Psoas muscle (tissue), 8 donors: ENCODE data around the gene BTN3A1. TPM values are rescaled to one million over a fixed set of nuclear protein-coding genes. Genes with fewer than 3 reads are reported as not detected.

Source experiments
- ATAC-seq, 4 donors: fragments of 200-7000 bp; cut with Tn5 transposase; one replicate each; pipeline ENCODE4 v1.9.1; 2020; ENCODE audit warnings: moderate library complexity in 3 of 4, mild to moderate bottlenecking in 2 of 4
- DNase-seq, 2 donors: peaks; one replicate each; pipeline ENCODE4 v3.0.0-alpha.2; 2020
- H3K27ac ChIP-seq: fragments of 200-600 bp; one replicate; pipeline ENCODE4 v1.8.0; 2022
- H3K27me3 ChIP-seq, 3 donors: fragments of 200-600 bp in 1 of 3; one replicate each; pipeline versions ENCODE4 v1.6.1 to v1.8.0; 2013 to 2022; ENCODE audit warnings: low read length in 2 of 3, mild to moderate bottlenecking in 2 of 3, moderate library complexity in 1 of 3; ENCODE audit not compliant: insufficient read depth in 3 of 3
- H3K36me3 ChIP-seq, 2 donors: fragments of 200-600 bp in 1 of 2; one replicate each; pipeline versions ENCODE4 v1.6.1 to v1.8.0; 2013 to 2022; ENCODE audit warnings: low read depth in 1 of 2, mild to moderate bottlenecking in 1 of 2, moderate library complexity in 1 of 2; ENCODE audit not compliant: insufficient read depth in 1 of 2
- H3K4me1 ChIP-seq: fragments of 200-600 bp; one replicate; pipeline ENCODE4 v1.8.0; 2022
- H3K4me3 ChIP-seq: fragments of 200-600 bp; one replicate; pipeline ENCODE4 v1.8.0; 2022; ENCODE audit warnings: mild to moderate bottlenecking
- H3K9me3 ChIP-seq: fragments of 200-600 bp; one replicate; pipeline ENCODE4 v1.8.0; 2022
- CTCF ChIP-seq: fragments of 200-600 bp; IDR thresholded peaks from one replicate; pipeline ENCODE4 v1.8.0; 2022; ENCODE audit warnings: antibody characterized with exemption
- WGBS, 3 donors: extraction: QIAGEN DNeasy Blood & Tissue Kit; methylation state at CpG; one replicate each; pipeline versions ENCODE4 v1.1.6 to v1.1.7; 2013; 5-methylcytosine and 5-hydroxymethylcytosine counted together
- intact Hi-C, 2 donors: fragments of 100-400 bp; cut with DNase I; formaldehyde crosslinking; loops; one replicate each; pipeline versions ENCODE4 v1.11.0 to v1.14.2; 2022
- polyA plus RNA-seq, 3 donors: library from polyadenylated mRNA; stranded (reverse); fragments of 200-250 nt; gene quantifications; one replicate each; pipeline ENCODE4 v1.2.3, GENCODE V29; 2013
- total RNA-seq, 4 donors: library from RNA; stranded (reverse); fragmentation: NEBNext Ultra II Directional in 2 of 4; extraction: Animal tissue kit (Norgen Biotek cat#: 25700) in 2 of 4; gene quantifications; one replicate each; pipeline versions ENCODE4 v1.2.1 to v1.2.4, GENCODE V29; 2021 to 2023
- donor health status: healthy with polysubstance abuse.
- donor health status: DM: no; HTN: no; CAD: no; lungs with moderate emphysema.
- donor health status: Bipolar disorder and iron deficiency.
- donor health status: healthy.
- donor health status: DM: yes; HTN: yes; CAD: no.
- donor health status: DM: no; HTN: no; CAD: no.
- donor health status: DM: no; HTN: no; CAD: no.
- donor health status: DM: yes; HTN: yes; CAD: no.

BTN3A1 gene
- total and polyA plus RNA-seq, 7 donors = 1.8 to 9.3 (median 3.3) TPM

DNA sequence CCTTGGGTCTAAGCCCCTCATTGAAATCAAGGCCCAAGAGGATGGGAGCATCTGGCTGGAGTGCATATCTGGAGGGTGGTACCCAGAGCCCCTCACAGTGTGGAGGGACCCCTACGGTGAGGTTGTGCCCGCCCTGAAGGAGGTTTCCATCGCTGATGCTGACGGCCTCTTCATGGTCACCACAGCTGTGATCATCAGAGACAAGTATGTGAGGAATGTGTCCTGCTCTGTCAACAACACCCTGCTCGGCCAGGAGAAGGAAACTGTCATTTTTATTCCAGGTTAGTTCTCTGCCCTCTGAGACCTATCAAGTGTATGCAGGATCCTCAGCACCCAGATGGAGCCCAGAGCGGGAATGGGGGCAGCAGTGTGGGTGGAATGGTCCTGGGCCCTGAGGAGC lies 14.1 kb upstream of the BTN3A1 start:
- no peak for DNase-seq
- no peaks in the 10 kb centered on the region for H3K4me1 ChIP-seq
- H3K4me3 ChIP-seq = no peak overlapping the region
- H3K27me3 ChIP-seq = no peaks in the 10 kb centered on the region
- 62 to 72% (median 70%) methylated on average over 6 of the region's 6 CpGs for WGBS, 3 donors
- H3K27ac ChIP-seq = no peak overlapping the region
- intact Hi-C loops = no loop called here
- no peak for TF ChIP-seq CTCF
- H3K9me3 ChIP-seq = no peaks in the 10 kb centered on the region
- H3K36me3 ChIP-seq = peaks cover 0 to 4% of the 10 kb centered on the region in 2 donors
- ATAC-seq = no peak

GRCh38 chr6:26388441-26388840 lies 13.6 kb upstream of the BTN3A1 start:
- TF ChIP-seq CTCF = no peak
- Histone ChIP-seq H3K9me3 (no peaks in the 10 kb centered on the region), H3K36me3 (peaks cover 0 to 4% of the 10 kb centered on the region in 2 donors), H3K4me3 (no peak overlapping the region), H3K27me3 (no peaks in the 10 kb centered on the region), H3K4me1 (no peaks in the 10 kb centered on the region), H3K27ac (no peak overlapping the region)
- 98 to 100% (median 100%) methylated on average over 1 of the region's 1 CpG for WGBS, 3 donors
- no peak for DNase-seq
- intact Hi-C loops = no loop called here
- ATAC-seq = no peak

DNA sequence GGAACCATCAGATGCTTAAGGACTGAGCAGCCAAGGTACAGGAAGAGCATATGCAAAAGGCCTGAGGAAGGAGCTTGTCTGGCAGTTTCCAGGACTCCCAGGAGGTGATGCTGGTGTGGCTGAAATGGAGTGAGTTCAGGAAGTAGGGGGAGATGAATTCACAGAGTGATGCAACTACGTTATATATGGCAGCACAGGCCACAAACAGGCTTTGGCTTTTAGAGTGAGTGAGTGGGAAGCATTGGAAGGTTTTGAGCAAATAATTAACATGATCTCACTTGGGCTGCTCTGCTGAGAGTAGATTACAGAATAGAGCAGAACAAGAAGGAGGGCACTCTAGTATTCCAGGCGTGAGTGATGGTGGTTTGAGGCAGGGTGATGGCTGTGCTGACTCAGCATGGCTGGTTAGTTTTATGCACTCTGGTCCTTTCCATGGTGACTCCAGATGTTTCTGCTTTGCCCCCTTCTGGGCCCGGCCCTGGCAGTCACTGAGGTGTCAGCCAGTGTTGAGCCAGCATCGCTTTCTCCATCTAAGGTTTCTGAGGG lies 12.7 kb upstream of the BTN3A1 start:
- H3K4me1 ChIP-seq = no peaks in the 10 kb centered on the region
- no peaks in the 10 kb centered on the region for H3K27me3 ChIP-seq
- 66 to 85% (median 78%) methylated on average over 4 of the region's 4 CpGs for WGBS, 3 donors
- H3K36me3 ChIP-seq = peaks cover 0 to 4% of the 10 kb centered on the region in 2 donors
- H3K4me3 ChIP-seq = no peak overlapping the region
- intact Hi-C loops = no loop called here
- H3K9me3 ChIP-seq = no peaks in the 10 kb centered on the region
- H3K27ac ChIP-seq = no peak overlapping the region
- no peak for TF ChIP-seq CTCF
- DNase-seq (no peak), ATAC-seq (no peak)

DNA sequence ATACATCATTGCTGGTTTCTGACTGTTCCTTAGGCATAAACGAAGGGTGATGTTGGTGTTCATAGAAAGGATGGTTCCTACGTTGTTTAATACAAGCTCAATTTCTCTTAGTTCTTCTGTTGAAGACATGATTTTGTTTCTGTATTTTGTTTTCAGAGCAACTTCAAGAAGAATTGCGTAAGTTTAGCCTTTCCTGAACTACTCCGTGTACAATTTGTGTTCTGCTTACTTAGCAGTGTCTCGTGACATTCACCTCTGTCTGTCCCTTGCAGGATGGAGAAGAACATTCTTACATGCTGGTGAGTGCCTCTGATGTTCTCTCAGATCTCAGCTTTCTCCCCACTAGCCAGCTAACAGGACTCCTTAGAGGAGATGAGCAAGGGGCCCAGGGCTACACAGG lies 11.5 kb upstream of the BTN3A1 start:
- H3K4me1 ChIP-seq = no peaks in the 10 kb centered on the region
- intact Hi-C loops = no loop called here
- no peak for ATAC-seq
- no peak overlapping the region for H3K4me3 ChIP-seq
- DNase-seq = no peak
- WGBS, 3 donors = 83 to 93% (median 88%) methylated on average over 5 of the region's 5 CpGs
- no peak for TF ChIP-seq CTCF
- H3K36me3 ChIP-seq = peaks cover 0 to 4% of the 10 kb centered on the region in 2 donors
- no peaks in the 10 kb centered on the region for H3K9me3 ChIP-seq
- no peak overlapping the region for H3K27ac ChIP-seq
- no peaks in the 10 kb centered on the region for H3K27me3 ChIP-seq
